Amniotic stem cell (primary cell): ENCODE measurements around the gene DMKN.
"Not testable (repeated sequence)": the region's sequence is repeated elsewhere in the genome, so short reads cannot be mapped to it uniquely, and the experiment has no call there.

Experiments used
- DNase-seq: peaks from one replicate; lab custom pipeline; 2025; lab: John Stamatoyannopoulos, UW

Gene DMKN

GRCh38 chr19:35497406-35497805 lies 16.0 kb downstream of the DMKN start:
- DNase-seq: no peak

GRCh38 chr19:35495107-35496064 lies 18.1 kb downstream of the DMKN start:
- DNase-seq: peak; percentile 19

GRCh38 chr19:35493971-35494370 lies 19.5 kb downstream of the DMKN start:
- DNase-seq: no peak

GRCh38 chr19:35491836-35492360 lies 21.6 kb downstream of the DMKN start:
- DNase-seq: no peak

GRCh38 chr19:35490364-35490763 lies 23.1 kb downstream of the DMKN start, which contains the start of gene KRTDAP:
Gene KRTDAP (minus strand): TSS chr19:35490464. CDS start chr19:35490442, 22 bp downstream.
- no peak for DNase-seq

GRCh38 chr19:35488677-35489076 lies 24.8 kb downstream of the DMKN start:
- no peak for DNase-seq

GRCh38 chr19:35487656-35488182 lies 25.7 kb downstream of the DMKN start:
- DNase-seq: no peak

GRCh38 chr19:35486268-35486708 lies 27.2 kb downstream of the DMKN start:
- no peak for DNase-seq

GRCh38 chr19:35484252-35485036 lies 29.0 kb downstream of the DMKN start:
- DNase-seq: no peak

- DNase-seq: no peak
Measured at GRCh38 chr19:35483089-35483488, 30.4 kb downstream of the DMKN start.

- no peak for DNase-seq
Measured at GRCh38 chr19:35478794-35479677, 34.4 kb downstream of the DMKN start.

GRCh38 chr19:35476149-35476548 lies 37.3 kb downstream of the DMKN start:
- no peak for DNase-seq

- not testable (repeated sequence) for DNase-seq
Measured at GRCh38 chr19:35474594-35474993, 38.9 kb downstream of the DMKN start.

GRCh38 chr19:35474104-35474503 lies 39.3 kb downstream of the DMKN start:
- DNase-seq: no peak

GRCh38 chr19:35471946-35472345 lies 41.5 kb downstream of the DMKN start:
- DNase-seq: no peak

- DNase-seq: not testable (repeated sequence)
Measured at GRCh38 chr19:35471075-35471474, 42.4 kb downstream of the DMKN start.

GRCh38 chr19:35470128-35470527 lies 43.3 kb downstream of the DMKN start:
- no peak for DNase-seq

- no peak for DNase-seq
Measured at GRCh38 chr19:35468637-35469036, 44.8 kb downstream of the DMKN start.

- no peak for DNase-seq
Measured at GRCh38 chr19:35466259-35466658, 47.2 kb downstream of the DMKN start.

GRCh38 chr19:35462956-35463355 lies 50.5 kb downstream of the DMKN start:
- not testable (repeated sequence) for DNase-seq

GRCh38 chr19:35462476-35462953 lies 50.9 kb downstream of the DMKN start:
- DNase-seq: no peak
